ENCODE measurements around the gene RBFOX2. TPM values are rescaled to one million over a fixed set of nuclear protein-coding genes. Genes with fewer than 3 reads are reported as not detected.
A peak's percentile ranks its signal among the peaks of the same experiment; 100 is the strongest.

RBFOX2 gene
- total RNA-seq, 1 donor from 2014 or later: 164 TPM

DNA sequence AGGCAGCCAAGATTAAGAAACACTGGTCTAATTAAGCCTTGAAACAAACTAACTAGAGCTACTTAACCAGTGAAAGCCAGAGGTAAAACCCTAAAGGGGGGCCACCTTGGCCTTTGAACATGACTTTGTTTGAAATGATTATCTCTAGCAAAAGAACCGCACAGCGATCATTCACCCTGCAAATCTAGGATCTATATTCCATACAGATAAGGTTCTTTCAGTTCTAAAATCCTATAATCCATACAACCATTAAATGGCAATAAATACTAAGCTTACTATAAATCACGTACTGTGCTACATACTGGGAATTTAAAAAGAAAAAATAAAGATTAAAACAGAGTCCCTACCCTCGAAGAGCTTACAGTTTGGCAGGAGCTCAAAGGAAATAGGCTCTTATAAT lies 40.6 kb downstream of the RBFOX2 start:
- Mint-ChIP-seq H3K36me3 (peaks cover 6% of the 10 kb centered on the region), H3K4me3 (no peak overlapping the region), H3K27me3 (no peaks in the 10 kb centered on the region), H3K27ac (no peak overlapping the region), H3K4me1 (ENCODE audit: unreplicated experiment) (peaks cover 38% of the 10 kb centered on the region), H3K9me3 (no peaks in the 10 kb centered on the region)
- DNase-seq (ENCODE audit: extremely low spot score, unreplicated experiment): no peak
- TF ChIP-seq, protein P1, sequence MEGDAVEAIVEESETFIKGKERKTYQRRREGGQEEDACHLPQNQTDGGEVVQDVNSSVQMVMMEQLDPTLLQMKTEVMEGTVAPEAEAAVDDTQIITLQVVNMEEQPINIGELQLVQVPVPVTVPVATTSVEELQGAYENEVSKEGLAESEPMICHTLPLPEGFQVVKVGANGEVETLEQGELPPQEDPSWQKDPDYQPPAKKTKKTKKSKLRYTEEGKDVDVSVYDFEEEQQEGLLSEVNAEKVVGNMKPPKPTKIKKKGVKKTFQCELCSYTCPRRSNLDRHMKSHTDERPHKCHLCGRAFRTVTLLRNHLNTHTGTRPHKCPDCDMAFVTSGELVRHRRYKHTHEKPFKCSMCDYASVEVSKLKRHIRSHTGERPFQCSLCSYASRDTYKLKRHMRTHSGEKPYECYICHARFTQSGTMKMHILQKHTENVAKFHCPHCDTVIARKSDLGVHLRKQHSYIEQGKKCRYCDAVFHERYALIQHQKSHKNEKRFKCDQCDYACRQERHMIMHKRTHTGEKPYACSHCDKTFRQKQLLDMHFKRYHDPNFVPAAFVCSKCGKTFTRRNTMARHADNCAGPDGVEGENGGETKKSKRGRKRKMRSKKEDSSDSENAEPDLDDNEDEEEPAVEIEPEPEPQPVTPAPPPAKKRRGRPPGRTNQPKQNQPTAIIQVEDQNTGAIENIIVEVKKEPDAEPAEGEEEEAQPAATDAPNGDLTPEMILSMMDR (conservative IDR thresholded peaks at IDR 0.05): no peak

DNA sequence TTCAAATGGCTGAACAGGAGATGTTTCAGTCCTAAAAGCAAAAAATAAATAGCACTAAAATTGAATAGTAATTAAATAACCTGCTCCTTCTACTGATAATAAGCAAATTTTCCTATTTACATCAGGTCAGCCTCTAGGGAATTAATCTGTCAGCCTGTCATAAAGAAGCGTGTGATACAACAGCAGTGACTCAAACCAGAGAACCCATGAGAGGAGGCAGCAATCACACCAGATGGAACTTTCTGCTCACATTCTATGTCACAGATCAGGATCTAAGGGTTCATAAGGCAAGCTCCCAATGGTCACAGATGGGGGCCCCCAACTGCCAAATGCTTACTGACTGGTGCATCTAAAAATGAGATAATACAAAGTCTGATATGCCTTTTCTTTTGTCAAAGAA lies 41.1 kb downstream of the RBFOX2 start:
- TF ChIP-seq, protein P1 (conservative IDR thresholded peaks at IDR 0.05): no peak
- H3K9me3 Mint-ChIP-seq: no peaks in the 10 kb centered on the region
- H3K4me3 Mint-ChIP-seq: no peak overlapping the region
- no peak overlapping the region for H3K27ac Mint-ChIP-seq
- H3K27me3 Mint-ChIP-seq: no peaks in the 10 kb centered on the region
- peaks cover 10% of the 10 kb centered on the region for H3K36me3 Mint-ChIP-seq
- DNase-seq (ENCODE audit: extremely low spot score, unreplicated experiment): no peak
- H3K4me1 Mint-ChIP-seq (ENCODE audit: unreplicated experiment): peaks cover 44% of the 10 kb centered on the region

DNA sequence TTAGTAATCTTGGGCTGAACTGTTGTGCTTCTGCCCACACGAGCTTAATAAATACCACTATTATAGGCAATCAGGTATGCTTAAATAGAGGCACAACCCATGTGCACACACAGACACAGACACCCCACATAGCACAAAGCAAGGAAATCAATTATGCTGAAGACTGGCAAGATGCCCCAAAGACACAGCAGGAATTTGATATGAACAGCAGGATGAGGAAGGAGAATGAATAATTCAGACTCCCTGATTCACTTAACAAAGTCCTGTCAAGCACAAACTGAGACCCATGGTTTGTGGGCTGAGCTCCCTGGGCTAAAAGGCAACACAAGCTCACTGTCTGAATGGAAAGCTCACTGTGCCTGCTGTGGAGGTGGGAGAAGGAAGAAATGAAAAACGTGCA lies 42.5 kb downstream of the RBFOX2 start:
- TF ChIP-seq, protein P1 (conservative IDR thresholded peaks at IDR 0.05): no peak
- H3K27ac Mint-ChIP-seq: no peak overlapping the region
- H3K4me1 Mint-ChIP-seq (ENCODE audit: unreplicated experiment): peaks cover 52% of the 10 kb centered on the region

DNA sequence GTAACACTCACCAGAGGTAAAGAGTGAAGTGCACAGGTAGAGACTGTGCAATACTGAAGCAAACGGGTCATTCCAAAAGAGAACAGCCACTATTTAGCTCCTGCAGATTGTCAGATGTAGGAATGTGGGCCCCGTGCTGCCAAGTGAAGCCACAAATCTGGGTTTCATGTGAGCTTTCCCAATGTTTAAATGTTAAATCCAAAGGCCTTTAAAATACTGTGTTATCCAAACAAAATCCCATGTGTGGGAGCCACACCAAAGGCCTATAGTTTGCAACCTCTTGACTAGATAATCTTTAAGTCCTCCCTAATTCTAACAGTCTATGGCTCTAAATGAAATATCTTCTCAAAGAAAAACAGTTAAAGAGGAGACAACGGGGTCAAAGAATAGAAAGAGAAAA lies 43.3 kb downstream of the RBFOX2 start:
- TF ChIP-seq, protein P1 (conservative IDR thresholded peaks at IDR 0.05): no peak
- DNase-seq (ENCODE audit: extremely low spot score, unreplicated experiment): no peak
- H3K36me3 Mint-ChIP-seq: peaks cover 22% of the 10 kb centered on the region
- H3K4me1 Mint-ChIP-seq (ENCODE audit: unreplicated experiment): peaks cover 57% of the 10 kb centered on the region
- H3K27me3 Mint-ChIP-seq: no peaks in the 10 kb centered on the region
- no peaks in the 10 kb centered on the region for H3K9me3 Mint-ChIP-seq
- no peak overlapping the region for H3K27ac Mint-ChIP-seq
- H3K4me3 Mint-ChIP-seq: no peak overlapping the region

More for the DNA sequence above, 42.5 kb downstream of the RBFOX2 start:
- no peak for DNase-seq (ENCODE audit: extremely low spot score, unreplicated experiment)
- Mint-ChIP-seq H3K36me3 (peaks cover 18% of the 10 kb centered on the region), H3K27me3 (no peaks in the 10 kb centered on the region), H3K9me3 (no peaks in the 10 kb centered on the region), H3K4me3 (no peak overlapping the region)

DNA sequence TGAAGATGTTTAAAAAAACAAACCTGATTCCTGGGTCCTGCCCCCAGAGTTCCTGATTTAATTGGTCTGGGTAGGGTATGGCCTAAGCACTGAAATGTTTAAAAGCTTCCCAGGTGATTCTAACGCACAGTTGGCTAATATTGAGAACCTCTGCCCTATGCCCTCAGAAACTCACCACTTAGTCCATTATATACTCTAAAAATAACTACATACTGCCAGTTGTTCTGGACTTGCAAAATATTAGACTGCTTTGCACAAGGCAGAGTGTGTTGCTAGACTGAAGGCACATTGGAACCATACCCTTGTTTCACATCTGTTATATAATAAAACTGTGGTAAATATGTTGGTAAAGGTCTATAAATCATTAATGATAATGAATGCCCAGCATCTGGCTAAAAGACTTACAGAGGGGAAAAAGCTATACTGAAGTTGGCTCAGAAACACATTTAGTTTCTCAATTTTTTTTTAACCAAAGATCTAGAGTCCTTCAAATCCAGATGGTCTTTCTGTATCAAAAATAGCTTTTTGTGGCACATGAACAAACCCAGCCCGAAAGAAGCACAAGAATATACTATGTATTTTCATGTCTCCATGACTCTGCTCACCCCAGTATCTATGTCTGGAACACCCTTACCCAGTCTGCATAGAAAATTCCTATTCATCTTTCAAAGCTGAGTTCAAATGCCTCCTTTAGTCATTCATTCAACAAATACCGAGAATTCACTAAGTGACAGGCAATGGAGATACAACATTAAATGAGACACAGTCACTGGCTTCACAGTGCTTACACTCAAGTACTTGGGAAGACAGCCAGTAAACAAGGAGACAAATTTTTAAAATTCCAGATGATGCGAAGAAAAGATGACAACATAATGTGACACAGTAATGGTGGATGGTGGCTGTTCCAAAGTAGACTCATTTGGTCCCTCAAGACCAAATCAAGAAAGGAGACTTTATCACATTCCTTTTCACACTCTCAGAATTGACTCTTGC lies 44.1 kb downstream of the RBFOX2 start:
- Mint-ChIP-seq H3K27me3 (no peaks in the 10 kb centered on the region), H3K4me3 (no peak overlapping the region), H3K36me3 (peaks cover 23% of the 10 kb centered on the region), H3K27ac (peak overlapping the region; percentile 3), H3K4me1 (ENCODE audit: unreplicated experiment) (peaks cover 59% of the 10 kb centered on the region), H3K9me3 (no peaks in the 10 kb centered on the region)
- no peak for DNase-seq (ENCODE audit: extremely low spot score, unreplicated experiment)
- TF ChIP-seq, protein P1 (conservative IDR thresholded peaks at IDR 0.05): no peak
